GM18505 (cell line): ENCODE data around the gene SCARF1.

Experiments used
- ATAC-seq: cut with Tn5 transposase; IDR thresholded peaks from one replicate; pipeline ENCODE4 v1.9.1; 2021; ENCODE audit not compliant: unreplicated experiment
- POLR2A ChIP-seq: IDR thresholded peaks from 4 replicates; pipeline ENCODE4 v1.6.1; 2011; ENCODE audit warnings: borderline replicate concordance; ENCODE audit not compliant: insufficient read depth, insufficient read length; ENCODE audit errors: extremely low read depth

The SCARF1 gene

GRCh38 chr17:1590029-1590746 lies 55.3 kb downstream of the SCARF1 start:
- TF ChIP-seq POLR2A, result no peak
- ATAC-seq, result no peak

GRCh38 chr17:1588821-1589585 lies 56.5 kb downstream of the SCARF1 start:
- no peak for TF ChIP-seq POLR2A
- ATAC-seq, result no peak

- TF ChIP-seq POLR2A, result no peak
- ATAC-seq, result no peak
Measured at GRCh38 chr17:1584167-1584566, 61.4 kb downstream of the SCARF1 start.
